ENCODE results near the gene PLCD1. TPM values are rescaled to one million over a fixed set of nuclear protein-coding genes. Genes with fewer than 3 reads are reported as not detected.
"Not testable (repeated sequence)": the region's sequence is repeated elsewhere in the genome, so short reads cannot be mapped to it uniquely, and the experiment has no call there.

Gene PLCD1
- total RNA-seq, 2 experiments from 2014 or later = 10.9 to 13.5 TPM

GRCh38 chr3:37989821-37990480 is 39.5 kb downstream of the PLCD1 start:
- DNase-seq (no peak), ATAC-seq (no peak)
- intact Hi-C loops (cut with DNase I, micrococcal nuclease) = no loop called here
- no peaks in the 10 kb centered on the region for H3K9me3 Mint-ChIP-seq (ENCODE audit: low read depth)
- POLR2A ChIA-PET = no interaction called here
- no peak overlapping the region for H3K4me3 Mint-ChIP-seq
- no peaks in the 10 kb centered on the region for H3K36me3 Mint-ChIP-seq (ENCODE audit: low read depth)
- peaks cover 15% of the 10 kb centered on the region for H3K4me1 Mint-ChIP-seq
- H3K27me3 Mint-ChIP-seq = no peaks in the 10 kb centered on the region
- CTCF ChIA-PET = no interaction called here
- H3K27ac Mint-ChIP-seq = no peak overlapping the region

- no peaks in the 10 kb centered on the region for H3K27me3 Mint-ChIP-seq
- ATAC-seq (no peak), DNase-seq (no peak)
- intact Hi-C loops (cut with DNase I, micrococcal nuclease) = no loop called here
- no peaks in the 10 kb centered on the region for H3K36me3 Mint-ChIP-seq (ENCODE audit: low read depth)
- CTCF ChIA-PET = interaction anchor here (1.0 kb wide), 1 partner anchor 8 kb away, joined by 4 read pairs; no protein-coding TSS in a partner anchor
- H3K27ac Mint-ChIP-seq = no peak overlapping the region
- H3K9me3 Mint-ChIP-seq (ENCODE audit: low read depth) = no peaks in the 10 kb centered on the region
- POLR2A ChIA-PET = no interaction called here
- peaks cover 10% of the 10 kb centered on the region for H3K4me1 Mint-ChIP-seq
- no peak overlapping the region for H3K4me3 Mint-ChIP-seq
Measured at GRCh38 chr3:37988931-37989525, 40.4 kb downstream of the PLCD1 start.

- intact Hi-C loops (cut with DNase I, micrococcal nuclease); DNase-seq; H3K36me3 Mint-ChIP-seq (ENCODE audit: low read depth); H3K4me1 Mint-ChIP-seq; H3K27ac Mint-ChIP-seq; H3K4me3 Mint-ChIP-seq; ATAC-seq; POLR2A ChIA-PET; H3K9me3 Mint-ChIP-seq (ENCODE audit: low read depth); H3K27me3 Mint-ChIP-seq: not testable (repeated sequence)
- CTCF ChIA-PET = interaction anchor here (1.0 kb wide), 1 partner anchor 9 kb away, joined by 4 read pairs; no protein-coding TSS in a partner anchor
Measured at GRCh38 chr3:37988376-37988775, 41.1 kb downstream of the PLCD1 start.

GRCh38 chr3:37987751-37988179 is 41.7 kb downstream of the PLCD1 start:
- H3K4me3 Mint-ChIP-seq = no peak overlapping the region
- peaks cover 3% of the 10 kb centered on the region for H3K4me1 Mint-ChIP-seq
- POLR2A ChIA-PET = no interaction called here
- no peaks in the 10 kb centered on the region for H3K36me3 Mint-ChIP-seq (ENCODE audit: low read depth)
- ATAC-seq (no peak), DNase-seq (no peak)
- H3K27me3 Mint-ChIP-seq = no peaks in the 10 kb centered on the region
- CTCF ChIA-PET = no interaction called here
- H3K9me3 Mint-ChIP-seq (ENCODE audit: low read depth) = no peaks in the 10 kb centered on the region
- intact Hi-C loops (cut with DNase I, micrococcal nuclease) = no loop called here
- no peak overlapping the region for H3K27ac Mint-ChIP-seq

- Mint-ChIP-seq H3K27ac (no peak overlapping the region), H3K27me3 (no peaks in the 10 kb centered on the region), H3K9me3 (ENCODE audit: low read depth) (no peaks in the 10 kb centered on the region), H3K4me3 (no peak overlapping the region), H3K36me3 (ENCODE audit: low read depth) (no peaks in the 10 kb centered on the region), H3K4me1 (peaks cover 3% of the 10 kb centered on the region)
- intact Hi-C loops (cut with DNase I, micrococcal nuclease) = no loop called here
- ChIA-PET CTCF (no interaction called here), POLR2A (no interaction called here)
- DNase-seq (no peak), ATAC-seq (no peak)
Measured at GRCh38 chr3:37987315-37987697, 42.1 kb downstream of the PLCD1 start.

GRCh38 chr3:37986479-37987314 is 42.7 kb downstream of the PLCD1 start:
- ATAC-seq = no peak
- Mint-ChIP-seq H3K27me3 (no peaks in the 10 kb centered on the region), H3K9me3 (ENCODE audit: low read depth) (no peaks in the 10 kb centered on the region), H3K36me3 (ENCODE audit: low read depth) (no peaks in the 10 kb centered on the region), H3K4me1 (peaks cover 3% of the 10 kb centered on the region), H3K4me3 (no peak overlapping the region), H3K27ac (no peak overlapping the region)
- ChIA-PET CTCF (interaction anchor here (1.0 to 3.6 kb wide), 3 partner anchors 10 to 13 kb away, joined by 3 to 16 read pairs (median 5); no protein-coding TSS in a partner anchor), POLR2A (no interaction called here)
- intact Hi-C loops (cut with DNase I, micrococcal nuclease) = no loop called here
- DNase-seq = no peak

GRCh38 chr3:37985637-37986320 is 43.7 kb downstream of the PLCD1 start:
- DNase-seq (no peak), ATAC-seq (no peak)
- CTCF ChIA-PET = interaction anchor here (1.0 to 3.6 kb wide), 3 partner anchors 9 to 12 kb away, joined by 3 to 16 read pairs (median 5); no protein-coding TSS in a partner anchor
- H3K4me3 Mint-ChIP-seq = no peak overlapping the region
- no peaks in the 10 kb centered on the region for H3K36me3 Mint-ChIP-seq (ENCODE audit: low read depth)
- H3K4me1 Mint-ChIP-seq = peaks cover 3% of the 10 kb centered on the region
- no peak overlapping the region for H3K27ac Mint-ChIP-seq
- H3K9me3 Mint-ChIP-seq (ENCODE audit: low read depth) = no peaks in the 10 kb centered on the region
- H3K27me3 Mint-ChIP-seq = no peaks in the 10 kb centered on the region
- POLR2A ChIA-PET = no interaction called here
- intact Hi-C loops (cut with DNase I, micrococcal nuclease) = no loop called here

GRCh38 chr3:37984596-37984995 is 44.8 kb downstream of the PLCD1 start:
- DNase-seq (no peak), ATAC-seq (no peak)
- Mint-ChIP-seq H3K9me3 (ENCODE audit: low read depth) (no peaks in the 10 kb centered on the region), H3K4me1 (peaks cover 3% of the 10 kb centered on the region), H3K4me3 (no peak overlapping the region), H3K27me3 (no peaks in the 10 kb centered on the region), H3K36me3 (ENCODE audit: low read depth) (no peaks in the 10 kb centered on the region), H3K27ac (no peak overlapping the region)
- intact Hi-C loops (cut with DNase I, micrococcal nuclease) = loop anchor here in 1 of 2 experiments (5.0 kb wide), 1 partner anchor 118 kb away; no protein-coding TSS in a partner anchor
- CTCF ChIA-PET = interaction anchor here (1.3 to 3.6 kb wide), 3 partner anchors 8 to 12 kb away, joined by 3 to 16 read pairs (median 3); no protein-coding TSS in a partner anchor
- POLR2A ChIA-PET = no interaction called here

GRCh38 chr3:37984051-37984450 is 45.4 kb downstream of the PLCD1 start:
- Mint-ChIP-seq H3K9me3 (ENCODE audit: low read depth) (no peaks in the 10 kb centered on the region), H3K4me1 (peaks cover 3% of the 10 kb centered on the region), H3K27me3 (no peaks in the 10 kb centered on the region), H3K27ac (no peak overlapping the region), H3K36me3 (ENCODE audit: low read depth) (no peaks in the 10 kb centered on the region), H3K4me3 (no peak overlapping the region)
- intact Hi-C loops (cut with DNase I, micrococcal nuclease) = loop anchor here in 1 of 2 experiments (5.0 kb wide), 1 partner anchor 118 kb away; no protein-coding TSS in a partner anchor
- ChIA-PET POLR2A (no interaction called here), CTCF (interaction anchor here (0.9 to 3.6 kb wide), 4 partner anchors 9 to 19 kb away, joined by 3 to 16 read pairs (median 3); no protein-coding TSS in a partner anchor)
- DNase-seq (no peak), ATAC-seq (no peak)

- Mint-ChIP-seq H3K27ac (no peak overlapping the region), H3K4me1 (no peaks in the 10 kb centered on the region), H3K4me3 (no peak overlapping the region), H3K9me3 (ENCODE audit: low read depth) (no peaks in the 10 kb centered on the region), H3K27me3 (no peaks in the 10 kb centered on the region), H3K36me3 (ENCODE audit: low read depth) (no peaks in the 10 kb centered on the region)
- no peak for ATAC-seq
- DNase-seq = no peak
- POLR2A ChIA-PET = no interaction called here
- CTCF ChIA-PET = interaction anchor here (1.2 kb wide), 1 partner anchor 15 kb away, joined by 5 read pairs; no protein-coding TSS in a partner anchor
- intact Hi-C loops (cut with DNase I, micrococcal nuclease) = loop anchor here in 1 of 2 experiments (5.0 kb wide), 1 partner anchor 120 kb away; no protein-coding TSS in a partner anchor
Measured at GRCh38 chr3:37982331-37982730, 47.1 kb downstream of the PLCD1 start.

- no peaks in the 10 kb centered on the region for H3K27me3 Mint-ChIP-seq
- CTCF ChIA-PET = interaction anchor here (1.0 to 2.4 kb wide), 3 partner anchors 14 to 125 kb away, joined by 3 to 9 read pairs (median 5); no protein-coding TSS in a partner anchor
- H3K36me3 Mint-ChIP-seq (ENCODE audit: low read depth) = no peaks in the 10 kb centered on the region
Measured at GRCh38 chr3:37981348-37981664, 48.1 kb downstream of the PLCD1 start.

More at GRCh38 chr3:37981348-37981664, 48.1 kb downstream of the PLCD1 start:
- Mint-ChIP-seq H3K4me1 (no peaks in the 10 kb centered on the region), H3K27ac (no peak overlapping the region), H3K4me3 (no peak overlapping the region), H3K9me3 (ENCODE audit: low read depth) (no peaks in the 10 kb centered on the region)
- intact Hi-C loops (cut with DNase I, micrococcal nuclease) = loop anchor here in 1 of 2 experiments (5.0 kb wide), 1 partner anchor 121 kb away; no protein-coding TSS in a partner anchor
- DNase-seq (no peak), ATAC-seq (no peak)
- POLR2A ChIA-PET = no interaction called here
